ENCODE data around the gene PDE4B.

PDE4B gene

GRCh38 chr1:66350001-66350547 is 557.4 kb downstream of the PDE4B start:
- DNase-seq = no peak

GRCh38 chr1:66351478-66351877 is 558.8 kb downstream of the PDE4B start:
- DNase-seq = no peak

DNA sequence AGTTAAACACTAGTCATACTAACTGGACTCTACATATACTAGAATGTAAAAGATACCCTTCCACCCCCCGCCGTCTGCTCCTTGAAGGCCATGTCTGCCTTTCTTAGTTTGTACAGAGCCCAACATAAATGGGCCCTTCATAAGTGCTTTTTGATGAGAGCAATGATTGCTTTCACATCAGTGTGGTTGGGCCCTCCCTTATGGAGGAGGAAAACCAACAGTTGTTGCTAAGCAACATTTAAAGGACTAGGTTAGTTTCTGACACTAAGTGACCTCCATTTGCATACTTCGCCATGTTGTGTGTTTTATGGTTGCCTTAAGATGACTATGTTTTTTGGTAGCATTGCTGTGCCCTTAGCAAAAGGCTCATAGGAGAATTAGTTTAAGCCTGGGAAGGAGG is 559.2 kb downstream of the PDE4B start:
- no peak for DNase-seq

GRCh38 chr1:66352792-66353191 is 560.1 kb downstream of the PDE4B start:
- no peak for DNase-seq

- DNase-seq = no peak
These were observed 560.6 kb downstream of the PDE4B start for GRCh38 chr1:66353257-66353656.

DNA sequence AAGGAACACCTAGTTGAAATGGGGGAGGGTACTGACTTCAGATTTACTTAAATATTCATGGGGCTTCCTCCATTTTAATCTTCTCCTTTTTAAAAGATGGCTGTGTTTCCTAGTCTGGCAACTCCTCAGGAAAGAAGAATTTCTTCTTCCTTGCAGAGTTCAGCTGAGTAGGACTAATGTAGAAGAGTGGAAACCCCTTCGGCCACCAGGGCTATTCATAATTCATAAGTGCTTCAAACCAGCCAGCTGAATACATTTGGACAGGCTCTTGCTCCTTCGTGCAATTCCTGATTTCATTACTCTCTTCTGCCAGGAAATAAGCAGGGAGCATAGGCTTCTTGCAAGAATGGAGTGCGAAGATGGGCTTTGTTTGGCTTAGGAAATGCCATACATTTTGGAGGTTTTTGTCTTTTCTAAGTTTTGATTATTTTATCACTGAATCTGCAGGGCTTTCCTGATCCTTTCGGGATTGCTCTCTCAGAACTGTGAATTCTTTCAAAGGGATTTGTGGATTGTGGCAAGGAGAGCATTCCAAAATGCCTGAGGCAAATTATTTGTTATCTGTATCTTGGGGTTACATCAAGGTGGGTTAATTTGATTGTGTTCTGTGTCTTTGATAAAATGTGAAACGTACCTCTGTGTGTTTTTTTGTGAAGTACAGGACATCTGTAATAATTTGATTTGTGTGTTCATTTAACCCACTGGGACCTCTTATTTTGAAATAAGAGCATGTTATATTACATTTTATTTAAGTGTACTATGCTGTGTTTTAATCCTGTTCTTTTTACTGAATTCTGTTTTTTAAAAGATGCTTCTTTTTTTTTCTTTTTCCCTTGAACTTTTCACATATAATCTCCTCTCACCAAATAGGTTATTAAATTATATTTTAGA is 561.9 kb downstream of the PDE4B start:
- DNase-seq = no peak

- DNase-seq = no peak
These were observed 563.1 kb downstream of the PDE4B start for GRCh38 chr1:66355756-66356155.

DNA sequence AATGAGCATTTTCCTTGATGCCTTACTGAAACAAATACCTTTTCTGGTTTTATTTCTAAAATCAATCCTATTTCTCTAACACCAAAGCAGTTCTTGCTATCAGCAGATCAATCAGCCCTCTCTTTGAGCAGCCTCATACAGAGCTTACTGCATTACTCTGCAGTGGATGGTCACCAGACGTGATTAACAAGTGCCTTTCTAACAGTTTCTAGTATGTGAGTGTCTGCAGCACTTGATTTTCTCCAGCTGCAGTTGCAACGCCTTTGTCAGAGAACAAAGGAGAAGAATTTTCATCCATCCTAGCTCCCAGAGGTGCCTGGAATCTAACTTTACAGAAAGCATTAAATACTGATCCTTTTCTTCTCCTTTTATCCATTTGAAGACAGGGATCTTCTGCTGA is 563.9 kb downstream of the PDE4B start:
- no peak for DNase-seq

DNA sequence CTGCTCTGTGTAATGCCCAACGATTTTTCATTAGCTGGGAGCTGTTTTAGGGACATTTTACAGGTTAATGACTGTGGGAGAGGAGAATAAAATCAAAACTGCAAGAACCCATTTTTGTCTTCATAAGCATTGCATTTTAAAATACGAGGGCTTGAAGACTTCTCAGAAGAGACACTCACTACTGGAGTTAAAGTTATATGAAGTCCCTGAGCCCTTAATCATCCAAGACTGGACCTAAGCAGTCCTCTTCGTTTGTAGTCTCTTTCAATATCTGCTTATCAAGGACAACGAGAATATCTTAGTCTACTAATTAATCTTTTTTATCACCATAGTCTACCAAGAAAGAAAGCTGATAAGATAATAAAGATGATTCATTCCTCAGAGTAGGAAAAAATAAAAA is 564.3 kb downstream of the PDE4B start:
- DNase-seq = no peak

- no peak for DNase-seq
These were observed 564.9 kb downstream of the PDE4B start for GRCh38 chr1:66357478-66358197.

DNA sequence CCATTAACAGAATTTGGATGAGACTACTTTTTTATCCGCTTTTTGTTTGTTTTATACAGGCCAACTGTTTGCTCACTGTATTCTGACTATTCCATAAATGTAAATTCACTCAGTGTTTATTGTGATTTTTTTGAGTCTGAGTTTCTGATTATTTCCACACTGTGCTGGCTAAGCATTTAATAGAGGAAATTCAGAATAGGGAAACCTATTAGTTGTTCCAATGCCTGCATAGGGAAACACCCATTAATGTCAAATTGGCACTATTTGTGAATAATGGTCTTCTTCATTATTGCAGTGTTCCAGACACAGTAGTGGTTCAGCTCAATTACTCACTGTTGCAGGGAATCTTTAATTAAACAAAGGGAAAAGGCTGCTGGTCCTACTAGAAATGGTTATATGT is 566.6 kb downstream of the PDE4B start:
- DNase-seq = no peak

GRCh38 chr1:66359815-66360214 is 567.1 kb downstream of the PDE4B start:
- no peak for DNase-seq

DNA sequence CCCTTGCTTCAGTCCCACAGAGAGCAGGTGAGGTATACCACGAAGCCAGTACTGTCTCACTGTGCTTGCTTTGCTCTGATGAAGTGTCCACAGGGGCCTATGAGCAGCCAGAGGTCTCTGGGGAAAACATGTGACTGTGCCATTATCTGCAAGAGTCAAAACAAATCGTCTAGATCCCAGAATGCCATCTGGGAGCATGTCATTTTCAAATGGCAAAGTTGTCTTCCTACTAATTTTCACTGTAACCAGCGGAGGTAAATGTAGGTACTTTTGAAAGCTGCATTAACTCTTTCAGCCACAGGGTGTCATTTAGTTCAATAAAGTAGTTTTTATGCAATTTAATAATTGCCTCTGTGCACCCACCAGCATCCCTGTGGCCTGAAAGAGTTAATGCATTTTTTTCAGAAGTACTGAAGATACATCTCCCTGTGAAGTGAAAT is 567.6 kb downstream of the PDE4B start:
- DNase-seq = no peak

- no peak for DNase-seq
These were observed 572.1 kb downstream of the PDE4B start for GRCh38 chr1:66364578-66365391.

GRCh38 chr1:66365635-66366034 is 572.9 kb downstream of the PDE4B start:
- DNase-seq = no peak

DNA sequence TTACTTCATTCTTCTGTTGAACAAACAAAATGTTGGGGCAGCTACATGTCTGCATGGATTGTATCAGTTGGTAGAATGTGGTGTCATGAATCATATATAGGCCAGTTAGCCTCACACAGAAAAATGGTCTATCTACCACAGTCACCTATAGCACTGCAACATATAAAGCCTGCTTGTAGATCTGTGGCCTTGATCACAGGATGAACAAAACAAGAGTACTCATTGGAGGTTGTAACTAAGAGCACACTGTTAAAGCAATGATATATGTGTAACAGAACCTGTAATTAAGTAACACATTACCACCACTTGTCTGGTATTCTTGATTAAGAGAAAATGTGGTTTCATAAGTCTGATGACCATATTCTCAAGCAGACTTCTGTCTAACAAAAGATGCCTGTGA is 573.9 kb downstream of the PDE4B start:
- DNase-seq = no peak

- DNase-seq = no peak
These were observed 574.7 kb downstream of the PDE4B start for GRCh38 chr1:66367369-66367768.

GRCh38 chr1:66368261-66368660 is 575.6 kb downstream of the PDE4B start:
- no peak for DNase-seq

- no peak for DNase-seq
These were observed 577.8 kb downstream of the PDE4B start for GRCh38 chr1:66370462-66370971.

DNA sequence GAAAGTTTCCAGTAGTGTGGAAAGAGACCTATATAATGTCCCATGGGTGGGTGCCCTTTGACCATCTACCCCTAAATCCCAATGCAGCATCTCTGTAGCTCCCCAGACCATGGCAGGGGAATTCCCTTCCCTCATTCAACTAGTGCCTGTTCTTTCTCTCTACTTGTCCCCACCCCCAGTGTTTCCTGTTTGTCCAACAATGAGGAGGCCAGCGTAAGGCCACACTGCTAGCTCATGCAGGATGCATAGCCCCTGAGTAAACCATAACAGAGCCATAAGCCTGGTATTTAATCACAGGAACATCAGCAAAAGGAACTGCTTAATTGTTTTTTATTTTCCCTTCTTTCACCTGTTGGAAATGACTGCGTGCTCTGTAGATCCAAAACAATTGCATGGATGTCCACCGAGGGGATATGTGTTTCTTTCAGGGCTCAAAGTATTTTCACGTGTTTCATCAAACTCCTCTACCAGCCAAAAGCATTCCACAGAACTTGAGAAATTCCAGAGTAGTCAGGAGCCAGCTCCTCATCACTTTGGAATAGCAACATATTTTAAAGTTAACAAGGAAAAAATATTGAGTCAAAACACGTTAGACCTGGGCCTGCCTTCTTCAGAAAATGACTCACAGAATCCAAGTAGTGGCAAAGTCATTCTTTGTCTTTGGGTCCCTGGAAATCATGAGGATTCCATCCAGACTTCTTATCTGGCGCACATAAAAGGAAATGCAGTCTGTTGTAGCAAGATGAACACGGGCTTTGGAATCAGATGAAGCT is 578.7 kb downstream of the PDE4B start:
- no peak for DNase-seq

GRCh38 chr1:66372522-66373101 is 579.9 kb downstream of the PDE4B start:
- DNase-seq = no peak

DNA sequence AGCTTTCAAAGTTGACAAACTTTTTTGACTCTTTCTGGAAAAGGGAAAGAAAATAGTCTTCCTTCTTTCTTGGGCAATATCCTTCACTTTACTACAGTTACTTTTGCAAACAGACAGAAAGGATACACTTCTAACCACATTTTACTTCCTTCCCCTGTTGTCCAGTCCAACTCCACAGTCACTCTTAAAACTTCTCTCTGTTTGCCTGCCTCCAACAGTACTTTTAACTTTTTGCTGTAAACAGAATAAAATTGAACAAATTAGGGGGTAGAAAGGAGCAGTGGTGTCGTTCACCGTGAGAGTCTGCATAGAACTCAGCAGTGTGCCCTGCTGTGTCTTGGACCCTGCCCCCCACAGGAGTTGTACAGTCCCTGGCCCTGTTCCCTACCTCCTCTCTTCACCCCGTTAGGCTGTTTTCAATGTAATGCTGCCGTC is 580.5 kb downstream of the PDE4B start:
- no peak for DNase-seq

Data from stimulated activated CD4-positive, alpha-beta T cell treated with anti-CD3 and anti-CD28 coated beads, Interleukin-2, amount 100 ng/mL, for 48 hours (primary cell).